ENCODE results near the gene IGF2R.

Gene IGF2R

DNA sequence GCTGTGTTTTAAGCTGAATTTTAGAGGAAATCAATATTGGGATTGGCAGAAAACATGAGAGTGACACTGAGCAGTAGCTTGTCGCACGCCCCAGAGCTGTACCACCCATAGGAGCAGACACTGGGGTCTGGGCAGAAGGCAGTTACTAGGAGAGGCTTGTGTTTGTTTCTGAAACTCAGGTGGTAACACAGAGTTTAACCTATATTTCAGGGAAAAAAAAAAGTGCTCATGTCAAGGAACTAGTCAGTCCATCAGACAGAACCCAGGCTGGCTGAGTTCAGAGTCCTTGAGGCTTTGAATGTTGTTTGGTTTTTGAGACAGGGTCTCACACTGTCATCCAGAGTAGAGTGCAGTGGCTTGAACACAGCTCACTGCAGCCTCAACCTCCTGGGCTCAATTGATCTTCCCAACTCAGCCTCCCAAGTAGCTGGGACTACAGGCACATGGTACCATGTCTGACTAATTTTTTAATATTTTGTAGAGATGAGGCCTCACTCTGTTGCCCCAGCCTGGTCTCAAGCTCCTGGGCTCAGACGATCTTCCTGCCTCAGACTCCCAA lies 159.3 kb downstream of the IGF2R start:
- H3K9me2 ChIP-seq (replicated peaks; ENCODE audit: insufficient read depth, low read length): no peaks in the 10 kb centered on the region
- H3K4me2 ChIP-seq (ENCODE audit: low read depth, low read length): no peak overlapping the region
- no peak overlapping the region for H3K27ac ChIP-seq (ENCODE audit: low read length)
- H3F3A ChIP-seq (ENCODE audit: insufficient read depth, low read length): no peaks in the 10 kb centered on the region
- no peaks in the 10 kb centered on the region for H3K4me1 ChIP-seq (ENCODE audit: low read length)
- DNase-seq: no peak
- H2AFZ ChIP-seq (ENCODE audit: low read length): no peak overlapping the region
- H3K36me3 ChIP-seq (replicated peaks; ENCODE audit: insufficient read depth, low read length): no peaks in the 10 kb centered on the region
- H3K4me3 ChIP-seq (ENCODE audit: low read length): no peak overlapping the region
- TF ChIP-seq EZH2 (optimal IDR thresholded peaks at IDR 0.05; ENCODE audit: low read depth, low read length) (no peak), EZH2phosphoT487 (IDR thresholded peaks at IDR 0.05; ENCODE audit: low read length) (no peak)
- TF ChIP-seq, protein P1, sequence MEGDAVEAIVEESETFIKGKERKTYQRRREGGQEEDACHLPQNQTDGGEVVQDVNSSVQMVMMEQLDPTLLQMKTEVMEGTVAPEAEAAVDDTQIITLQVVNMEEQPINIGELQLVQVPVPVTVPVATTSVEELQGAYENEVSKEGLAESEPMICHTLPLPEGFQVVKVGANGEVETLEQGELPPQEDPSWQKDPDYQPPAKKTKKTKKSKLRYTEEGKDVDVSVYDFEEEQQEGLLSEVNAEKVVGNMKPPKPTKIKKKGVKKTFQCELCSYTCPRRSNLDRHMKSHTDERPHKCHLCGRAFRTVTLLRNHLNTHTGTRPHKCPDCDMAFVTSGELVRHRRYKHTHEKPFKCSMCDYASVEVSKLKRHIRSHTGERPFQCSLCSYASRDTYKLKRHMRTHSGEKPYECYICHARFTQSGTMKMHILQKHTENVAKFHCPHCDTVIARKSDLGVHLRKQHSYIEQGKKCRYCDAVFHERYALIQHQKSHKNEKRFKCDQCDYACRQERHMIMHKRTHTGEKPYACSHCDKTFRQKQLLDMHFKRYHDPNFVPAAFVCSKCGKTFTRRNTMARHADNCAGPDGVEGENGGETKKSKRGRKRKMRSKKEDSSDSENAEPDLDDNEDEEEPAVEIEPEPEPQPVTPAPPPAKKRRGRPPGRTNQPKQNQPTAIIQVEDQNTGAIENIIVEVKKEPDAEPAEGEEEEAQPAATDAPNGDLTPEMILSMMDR (IDR thresholded peaks at IDR 0.05; ENCODE audit: low read length): no peak
- H3K9me3 ChIP-seq (replicated peaks; ENCODE audit: insufficient read depth, low read length): no peaks in the 10 kb centered on the region
- H3K79me2 ChIP-seq (ENCODE audit: low read length): no peaks in the 10 kb centered on the region
- H4K20me1 ChIP-seq (ENCODE audit: insufficient read depth, low read length): no peaks in the 10 kb centered on the region
- H3K9ac ChIP-seq (ENCODE audit: low read length): no peak overlapping the region
- no peaks in the 10 kb centered on the region for H3K27me3 ChIP-seq (replicated peaks; ENCODE audit: insufficient read depth, low read length)

DNA sequence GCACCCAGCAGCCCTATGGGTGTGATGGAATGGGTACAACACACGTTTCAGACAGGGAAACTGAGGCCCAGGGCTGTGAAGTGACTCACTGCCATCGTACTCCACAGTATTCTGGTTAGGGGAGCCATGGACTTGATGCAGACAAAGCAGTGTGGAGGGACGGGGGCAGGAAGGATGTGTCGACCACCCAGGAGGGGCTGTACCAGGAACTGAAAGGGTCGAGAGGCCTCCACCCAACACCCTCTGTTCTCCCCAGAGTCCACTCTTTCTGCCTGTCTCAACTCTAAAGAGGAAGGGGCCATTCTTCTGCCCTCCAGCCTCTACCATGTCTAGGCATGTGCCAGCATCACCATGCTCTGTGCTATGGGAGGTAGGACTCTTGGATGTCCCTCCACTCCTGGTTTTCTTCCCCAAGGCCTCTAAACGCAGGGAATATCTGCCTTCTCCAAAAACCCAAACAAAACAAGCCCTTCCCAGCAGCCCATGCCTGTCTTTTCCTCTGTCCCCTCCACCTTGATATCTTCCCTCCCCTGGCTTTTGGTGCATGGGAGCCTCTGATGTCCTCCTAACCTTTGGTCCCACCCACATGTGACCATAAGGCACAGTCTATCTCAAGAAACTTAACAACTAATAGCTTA lies 160.1 kb downstream of the IGF2R start:
- H4K20me1 ChIP-seq (ENCODE audit: insufficient read depth, low read length): no peaks in the 10 kb centered on the region
- H3K4me3 ChIP-seq (ENCODE audit: low read length): no peak overlapping the region
- no peak overlapping the region for H2AFZ ChIP-seq (ENCODE audit: low read length)
- no peaks in the 10 kb centered on the region for H3K9me3 ChIP-seq (replicated peaks; ENCODE audit: insufficient read depth, low read length)
- H3K79me2 ChIP-seq (ENCODE audit: low read length): no peaks in the 10 kb centered on the region
- no peaks in the 10 kb centered on the region for H3K4me1 ChIP-seq (ENCODE audit: low read length)
- no peaks in the 10 kb centered on the region for H3K9me2 ChIP-seq (replicated peaks; ENCODE audit: insufficient read depth, low read length)
- no peaks in the 10 kb centered on the region for H3F3A ChIP-seq (ENCODE audit: insufficient read depth, low read length)
- no peak overlapping the region for H3K9ac ChIP-seq (ENCODE audit: low read length)
- DNase-seq: no peak
- H3K36me3 ChIP-seq (replicated peaks; ENCODE audit: insufficient read depth, low read length): no peaks in the 10 kb centered on the region
- H3K27me3 ChIP-seq (replicated peaks; ENCODE audit: insufficient read depth, low read length): no peaks in the 10 kb centered on the region
- no peak overlapping the region for H3K27ac ChIP-seq (ENCODE audit: low read length)
- no peak overlapping the region for H3K4me2 ChIP-seq (ENCODE audit: low read depth, low read length)
- no peak for TF ChIP-seq EZH2phosphoT487 (IDR thresholded peaks at IDR 0.05; ENCODE audit: low read length)
- no peak for TF ChIP-seq EZH2 (optimal IDR thresholded peaks at IDR 0.05; ENCODE audit: low read depth, low read length)
- TF ChIP-seq, protein P1 (IDR thresholded peaks at IDR 0.05; ENCODE audit: low read length): no peak

DNA sequence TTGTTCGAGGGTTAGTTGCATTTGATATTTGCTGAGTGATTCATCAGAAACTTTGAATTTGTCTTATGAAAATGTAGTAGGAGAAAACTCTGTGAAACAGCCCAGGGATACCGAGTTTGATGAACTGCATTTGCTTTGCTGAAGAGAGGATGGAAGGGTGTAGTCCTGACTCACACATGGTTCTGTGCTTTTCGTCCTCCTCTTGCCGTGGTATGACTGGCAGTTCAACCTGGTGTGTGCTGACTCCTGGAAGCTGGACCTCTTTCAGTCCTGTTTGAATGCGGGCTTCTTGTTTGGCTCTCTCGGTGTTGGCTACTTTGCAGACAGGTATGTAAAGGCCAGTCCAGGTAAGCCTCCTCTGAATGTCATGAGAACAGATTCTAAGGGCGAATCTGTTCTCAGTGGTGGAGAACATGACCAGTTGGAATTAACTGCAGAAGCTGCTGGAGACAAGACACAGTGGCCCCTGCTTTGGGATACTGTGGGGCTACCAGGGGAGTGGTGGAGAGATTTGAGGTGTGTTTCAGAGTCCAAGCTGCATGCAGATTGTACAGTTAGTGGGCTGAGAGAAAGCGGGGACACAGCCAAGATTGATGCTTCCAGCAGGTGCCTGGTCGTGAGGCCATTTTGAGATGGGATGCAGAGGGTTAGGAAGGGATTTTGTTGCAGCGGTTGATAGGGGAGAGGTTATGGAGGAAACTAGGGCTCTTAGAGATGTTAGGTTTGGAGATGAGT lies 161.2 kb downstream of the IGF2R start:
- no peaks in the 10 kb centered on the region for H3K27me3 ChIP-seq (replicated peaks; ENCODE audit: insufficient read depth, low read length)
- no peak overlapping the region for H2AFZ ChIP-seq (ENCODE audit: low read length)
- H3K9me3 ChIP-seq (replicated peaks; ENCODE audit: insufficient read depth, low read length): no peaks in the 10 kb centered on the region
- no peak overlapping the region for H3K4me2 ChIP-seq (ENCODE audit: low read depth, low read length)
- DNase-seq: no peak
- H4K20me1 ChIP-seq (ENCODE audit: insufficient read depth, low read length): no peaks in the 10 kb centered on the region
- H3F3A ChIP-seq (ENCODE audit: insufficient read depth, low read length): no peaks in the 10 kb centered on the region
- H3K4me1 ChIP-seq (ENCODE audit: low read length): no peaks in the 10 kb centered on the region
- TF ChIP-seq, protein P1 (IDR thresholded peaks at IDR 0.05; ENCODE audit: low read length): no peak
- no peak for TF ChIP-seq EZH2phosphoT487 (IDR thresholded peaks at IDR 0.05; ENCODE audit: low read length)
- no peak for TF ChIP-seq EZH2 (optimal IDR thresholded peaks at IDR 0.05; ENCODE audit: low read depth, low read length)
- H3K9me2 ChIP-seq (replicated peaks; ENCODE audit: insufficient read depth, low read length): no peaks in the 10 kb centered on the region
- no peaks in the 10 kb centered on the region for H3K36me3 ChIP-seq (replicated peaks; ENCODE audit: insufficient read depth, low read length)
- no peak overlapping the region for H3K4me3 ChIP-seq (ENCODE audit: low read length)
- no peaks in the 10 kb centered on the region for H3K79me2 ChIP-seq (ENCODE audit: low read length)
- no peak overlapping the region for H3K27ac ChIP-seq (ENCODE audit: low read length)
- H3K9ac ChIP-seq (ENCODE audit: low read length): no peak overlapping the region

All from MM.1S (cell line).